Liver (tissue), 9 donors: ENCODE data around the gene EIF4B. TPM values are rescaled to one million over a fixed set of nuclear protein-coding genes. Genes with fewer than 3 reads are reported as not detected.

Experiments
- DNase-seq: peaks from one replicate; pipeline ENCODE4 v3.0.0-alpha.2; 2017; ENCODE audit warnings: low spot score
- H3K27ac ChIP-seq, 2 donors: one replicate each; pipeline ENCODE4 v1.7.0; 2013; ENCODE audit warnings: inconsistent platforms in 2 of 2, low read length in 2 of 2, control low read depth in 1 of 2, low read depth in 1 of 2, mild to moderate bottlenecking in 1 of 2
- H3K27me3 ChIP-seq, 4 donors: one replicate each; pipeline versions ENCODE4 v1.6.1 to v1.7.0; 2013; ENCODE audit warnings: low read length in 3 of 4, inconsistent platforms in 1 of 4, mild to moderate bottlenecking in 1 of 4, moderate library complexity in 1 of 4; ENCODE audit not compliant: control insufficient read depth in 4 of 4, insufficient read depth in 4 of 4
- H3K36me3 ChIP-seq, 4 donors: one replicate each; pipeline versions ENCODE4 v1.6.1 to v1.7.0; 2013; ENCODE audit warnings: low read length in 3 of 4, mild to moderate bottlenecking in 3 of 4, low read depth in 1 of 4, moderate library complexity in 1 of 4; ENCODE audit not compliant: control insufficient read depth in 4 of 4, insufficient read depth in 3 of 4
- H3K4me1 ChIP-seq, 4 donors: one replicate each; pipeline versions ENCODE4 v1.6.1 to v1.7.0; 2013; ENCODE audit warnings: low read length in 3 of 4, mild to moderate bottlenecking in 3 of 4, moderate library complexity in 1 of 4; ENCODE audit not compliant: control insufficient read depth in 4 of 4, insufficient read depth in 4 of 4
- H3K4me3 ChIP-seq, 3 donors: one replicate each; pipeline versions ENCODE4 v1.6.1 to v1.7.0; 2013; ENCODE audit warnings: low read length in 3 of 3, control low read depth in 1 of 3, low read depth in 1 of 3, mild to moderate bottlenecking in 1 of 3
- H3K9ac ChIP-seq, 2 donors: one replicate each; pipeline ENCODE4 v1.7.0; 2013; ENCODE audit warnings: low read length in 2 of 2, mild to moderate bottlenecking in 2 of 2, moderate library complexity in 2 of 2, control low read depth in 1 of 2, low read depth in 1 of 2
- H3K9me3 ChIP-seq, 4 donors: one replicate each; pipeline versions ENCODE4 v1.6.1 to v1.7.0; 2013; ENCODE audit warnings: low read length in 3 of 4; ENCODE audit not compliant: control insufficient read depth in 4 of 4
- ATF3 ChIP-seq: IDR thresholded peaks from 2 replicates; pipeline ENCODE4 v1.6.1; 2016; ENCODE audit warnings: antibody characterized with exemption
- CTCF ChIP-seq: fragments of 150-350 bp; IDR thresholded peaks from 2 replicates; pipeline ENCODE4 v1.5.1; 2017; ENCODE audit warnings: improper control_type of control experiment, low read depth, low read length; ENCODE audit not compliant: missing input control
- EGR1 ChIP-seq, 2 donors: IDR thresholded peaks; 2 replicates each; pipeline ENCODE4 v1.6.1; 2016 to 2018; ENCODE audit warnings: antibody characterized with exemption in 2 of 2, low read depth in 2 of 2
- FOXA2 ChIP-seq: IDR thresholded peaks from 2 replicates; pipeline ENCODE4 v1.6.1; 2016; ENCODE audit warnings: antibody characterized with exemption
- GABPA ChIP-seq, 2 donors: IDR thresholded peaks in 1 of 2; conservative IDR thresholded peaks in 1 of 2; 2 replicates each; pipeline ENCODE4 v1.6.1; 2016; ENCODE audit warnings: antibody characterized with exemption in 2 of 2, mild to moderate bottlenecking in 1 of 2, moderate library complexity in 1 of 2
- HNF4A ChIP-seq, 2 donors: conservative IDR thresholded peaks; 2 replicates each; pipeline ENCODE4 v1.6.1; 2016; ENCODE audit warnings: antibody characterized with exemption in 2 of 2, mild to moderate bottlenecking in 2 of 2
- HNF4G ChIP-seq: IDR thresholded peaks from 2 replicates; pipeline ENCODE4 v1.6.1; 2016; ENCODE audit warnings: antibody characterized with exemption
- JUND ChIP-seq, 2 donors: IDR thresholded peaks; 2 replicates each; pipeline ENCODE4 v1.6.1; 2016; ENCODE audit warnings: antibody characterized with exemption in 2 of 2
- REST ChIP-seq: IDR thresholded peaks from 2 replicates; pipeline ENCODE4 v1.6.1; 2016; ENCODE audit warnings: antibody characterized with exemption, mild to moderate bottlenecking
- RXRA ChIP-seq, 2 donors: IDR thresholded peaks; 2 replicates each; pipeline ENCODE4 v1.6.1; 2017 to 2018; ENCODE audit warnings: antibody characterized with exemption in 2 of 2, mild to moderate bottlenecking in 1 of 2
- SP1 ChIP-seq: IDR thresholded peaks from 2 replicates; pipeline ENCODE4 v1.6.1; 2018; ENCODE audit warnings: antibody characterized with exemption, mild to moderate bottlenecking
- YY1 ChIP-seq: IDR thresholded peaks from 2 replicates; pipeline ENCODE4 v1.6.1; 2016; ENCODE audit warnings: antibody characterized with exemption, mild to moderate bottlenecking
- ZBTB33 ChIP-seq: IDR thresholded peaks from 2 replicates; pipeline ENCODE4 v1.6.1; 2016; ENCODE audit warnings: antibody characterized with exemption
- WGBS: extraction: QIAGEN DNeasy Blood & Tissue Kit; methylation state at CpG from one replicate; pipeline ENCODE4 v1.1.7; 2013; 5-methylcytosine and 5-hydroxymethylcytosine counted together
- polyA plus RNA-seq, 2 donors: library from polyadenylated mRNA; stranded (reverse) in 1 of 2; unstranded in 1 of 2; fragments of 200-250 nt in 1 of 2; fragments of >200 nt in 1 of 2; fragmentation: Nextera tagmentation in 1 of 2; extraction: Ambion mirVana in 1 of 2; gene quantifications; one replicate each; pipeline versions ENCODE4 v1.2.1 to v1.2.3, GENCODE V29; 2013 to 2015
- total RNA-seq, 2 donors: library from RNA; depleted of rRNA; stranded (reverse); fragments of >200 nt; gene quantifications; one replicate each; pipeline ENCODE4 v1.2.3, GENCODE V29; 2014
- TF ChIP-seq, protein P1 (sequence below): IDR thresholded peaks from 2 replicates; pipeline ENCODE4 v1.6.1; 2016; ENCODE audit warnings: antibody characterized with exemption
- donor health status: healthy.
- donor health status: healthy.
- donor health status: healthy.
- donor health status: healthy.
- donor health status: healthy.

The EIF4B gene
- total and polyA plus RNA-seq, 4 donors, result 32.1 to 273 (median 169) TPM

DNA sequence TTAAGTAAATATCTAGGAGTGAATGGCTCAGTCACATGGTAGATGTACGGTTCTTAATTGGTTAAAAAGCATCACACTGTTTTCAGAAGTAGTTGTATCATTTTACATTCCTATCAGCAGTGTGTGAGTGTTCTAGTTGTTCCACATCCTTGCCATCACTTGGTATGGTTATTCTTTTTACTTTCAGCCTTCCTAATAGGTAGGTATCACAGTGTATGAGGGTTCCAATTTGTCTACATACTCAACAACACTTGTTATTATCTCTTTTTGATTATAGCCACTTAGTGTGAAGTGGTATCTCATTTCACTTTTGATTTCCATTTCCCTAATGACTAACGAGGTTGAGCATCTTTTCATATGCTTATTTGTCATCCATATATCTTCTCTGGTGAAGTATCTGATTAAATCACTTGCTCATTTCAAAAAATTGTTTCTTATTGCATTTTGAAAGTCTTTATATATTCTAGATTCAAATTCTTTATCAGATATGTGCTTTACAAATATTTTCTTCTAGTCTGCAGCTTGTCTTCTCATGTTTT is 76.5 kb downstream of the EIF4B start:
- Histone ChIP-seq H3K9ac (no peak overlapping the region), H3K27ac (no peak overlapping the region), H3K4me3 (no peak overlapping the region), H3K27me3 (no peaks in the 10 kb centered on the region), H3K36me3 (no peaks in the 10 kb centered on the region), H3K4me1 (peaks cover 5 to 12% (median 9%) of the 10 kb centered on the region in 4 donors), H3K9me3 (no peaks in the 10 kb centered on the region)
- no peak for TF ChIP-seq HNF4A (conservative IDR thresholded peaks at IDR 0.05)
- WGBS, result 67% methylated on average over 2 of the region's 2 CpGs
- no peak for DNase-seq

GRCh38 chr12:53086361-53086760 is 80.1 kb downstream of the EIF4B start:
- no peaks in the 10 kb centered on the region for H3K9me3 ChIP-seq
- no peak for DNase-seq
- no peak overlapping the region for H3K9ac ChIP-seq
- H3K4me1 ChIP-seq, result no peaks in the 10 kb centered on the region
- no peak overlapping the region for H3K4me3 ChIP-seq
- TF ChIP-seq SP1 (no peak), RXRA (IDR thresholded peaks at IDR 0.05) (no peak), GABPA (IDR thresholded peaks at IDR 0.05 in 1 of 2, conservative IDR thresholded peaks at IDR 0.05 in 1 of 2) (no peak), HNF4A (conservative IDR thresholded peaks at IDR 0.05) (no peak), CTCF (no peak), EGR1 (IDR thresholded peaks at IDR 0.05; ENCODE audit: low read depth in 2 of 2) (no peak), HNF4G (no peak), FOXA2 (no peak), REST (no peak), YY1 (no peak), ATF3 (no peak)
- TF ChIP-seq, protein P1, sequence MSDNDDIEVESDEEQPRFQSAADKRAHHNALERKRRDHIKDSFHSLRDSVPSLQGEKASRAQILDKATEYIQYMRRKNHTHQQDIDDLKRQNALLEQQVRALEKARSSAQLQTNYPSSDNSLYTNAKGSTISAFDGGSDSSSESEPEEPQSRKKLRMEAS, result no peak
- no peaks in the 10 kb centered on the region for H3K27me3 ChIP-seq
- no peaks in the 10 kb centered on the region for H3K36me3 ChIP-seq
- no peak overlapping the region for H3K27ac ChIP-seq
- WGBS, result 85% methylated on average over 3 of the region's 3 CpGs

DNA sequence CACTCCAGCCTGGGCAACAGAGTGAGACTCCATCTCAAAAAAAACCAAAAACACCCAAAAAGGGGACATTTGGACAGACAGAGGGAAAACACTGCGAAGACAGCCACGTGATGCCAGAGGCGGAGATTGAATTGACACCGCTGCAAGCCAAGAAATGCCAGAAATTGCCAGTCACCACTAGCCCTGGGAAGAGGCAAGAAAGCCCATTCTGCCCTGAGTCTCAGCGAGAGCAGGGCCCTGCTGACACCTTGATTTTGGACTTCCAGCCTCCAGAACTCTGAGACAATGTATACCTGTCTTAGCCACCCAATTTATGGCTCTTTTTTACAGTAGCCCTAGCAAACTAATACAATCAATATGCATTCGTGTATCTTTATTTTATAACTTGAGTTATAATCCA is 83.8 kb downstream of the EIF4B start:
- H3K9me3 ChIP-seq, result no peaks in the 10 kb centered on the region
- no peaks in the 10 kb centered on the region for H3K4me1 ChIP-seq
- H3K27me3 ChIP-seq, result no peaks in the 10 kb centered on the region
- H3K9ac ChIP-seq, result no peak overlapping the region
- H3K4me3 ChIP-seq, result no peak overlapping the region
- DNase-seq, result no peak
- H3K36me3 ChIP-seq, result no peaks in the 10 kb centered on the region
- WGBS, result 95% methylated on average over 6 of the region's 6 CpGs
- no peak overlapping the region for H3K27ac ChIP-seq
- no peak for TF ChIP-seq JUND (IDR thresholded peaks at IDR 0.05)
- no peak for TF ChIP-seq ZBTB33
- no peak for TF ChIP-seq REST
- TF ChIP-seq FOXA2, result no peak
